ENCODE measurements around the gene TAP2. TPM values are rescaled to one million over a fixed set of nuclear protein-coding genes. Genes with fewer than 3 reads are reported as not detected.

The TAP2 gene
- total and polyA plus RNA-seq, 2 of the 13 experiments (the other 11 are each of a cell fraction or from before 2014, with no cell fraction given): 10.3 to 17.6 TPM

GRCh38 chr6:32843979-32844838 is 5.7 kb upstream of the TAP2 start, which contains the start of gene PSMB8 (continued):
- TF ChIP-seq ZSCAN5A (CRISPR knock-in tag; IDR thresholded peaks at IDR 0.05; ENCODE audit: borderline replicate concordance) (no peak), CEBPG (CRISPR knock-in tag; IDR thresholded peaks at IDR 0.05) (peak; percentile 60; the same call in 1 of the 2 replicates), THAP9 (CRISPR knock-in tag; IDR thresholded peaks at IDR 0.05; ENCODE audit: borderline replicate concordance) (no peak; the same call in 1 of the 2 replicates), ZNF446 (CRISPR knock-in tag; IDR thresholded peaks at IDR 0.05) (no peak), TCF7L2 (IDR thresholded peaks at IDR 0.05; ENCODE audit: low read depth, low read length) (no peak), RFXAP (CRISPR knock-in tag; IDR thresholded peaks at IDR 0.05; ENCODE audit: borderline replicate concordance) (peak; percentile 100), ELK4 (CRISPR knock-in tag; IDR thresholded peaks at IDR 0.05; ENCODE audit: borderline replicate concordance) (no peak), CENPT (CRISPR knock-in tag; IDR thresholded peaks at IDR 0.05; ENCODE audit: low read depth) (no peak), AGO2 (optimal IDR thresholded peaks at IDR 0.05; ENCODE audit: low read depth, low read length) (no peak), DPF2 (CRISPR knock-in tag; IDR thresholded peaks at IDR 0.05; ENCODE audit: borderline replicate concordance, low read depth) (0 out of 2 replicates have a peak, but pooled peaks have one; percentile 3), TBX2 (CRISPR knock-in tag; IDR thresholded peaks at IDR 0.05; ENCODE audit: borderline replicate concordance) (peak; percentile 87; the same call in 1 of the 2 replicates), ELF1 (CRISPR knock-in tag; IDR thresholded peaks at IDR 0.05) (no peak), SALL2 (CRISPR knock-in tag; IDR thresholded peaks at IDR 0.05) (no peak), ZKSCAN8 (CRISPR knock-in tag; IDR thresholded peaks at IDR 0.05; ENCODE audit: borderline replicate concordance) (no peak), ZSCAN12 (CRISPR knock-in tag; IDR thresholded peaks at IDR 0.05) (no peak), IRX3 (CRISPR knock-in tag; IDR thresholded peaks at IDR 0.05; ENCODE audit: borderline replicate concordance, low read depth) (no peak), BRD4 (CRISPR knock-in tag; IDR thresholded peaks at IDR 0.05) (peak; percentile 20; the same call in 1 of the 2 replicates), ZNF768 (CRISPR knock-in tag; IDR thresholded peaks at IDR 0.05) (no peak; the same call in 1 of the 2 replicates), IKZF1 (IDR thresholded peaks at IDR 0.05) (no peak), PCBP2 (optimal IDR thresholded peaks at IDR 0.05; ENCODE audit: low read depth, low read length, poor library complexity, severe bottlenecking) (no peak), HNRNPUL1 (IDR thresholded peaks at IDR 0.05; ENCODE audit: low read depth, low read length) (no peak), PLSCR1 (CRISPR knock-in tag; IDR thresholded peaks at IDR 0.05; ENCODE audit: borderline replicate concordance) (no peak)
- TF ChIP-seq, protein P1, sequence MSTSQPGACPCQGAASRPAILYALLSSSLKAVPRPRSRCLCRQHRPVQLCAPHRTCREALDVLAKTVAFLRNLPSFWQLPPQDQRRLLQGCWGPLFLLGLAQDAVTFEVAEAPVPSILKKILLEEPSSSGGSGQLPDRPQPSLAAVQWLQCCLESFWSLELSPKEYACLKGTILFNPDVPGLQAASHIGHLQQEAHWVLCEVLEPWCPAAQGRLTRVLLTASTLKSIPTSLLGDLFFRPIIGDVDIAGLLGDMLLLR (CRISPR knock-in tag; IDR thresholded peaks at IDR 0.05): no peak
